Renal cortex interstitium (tissue), 11 donors: Measurements from ENCODE around the gene LCN9. TPM values are rescaled to one million over a fixed set of nuclear protein-coding genes. Genes with fewer than 3 reads are reported as not detected.
"Not testable (repeated sequence)": the region's sequence is repeated elsewhere in the genome, so short reads cannot be mapped to it uniquely, and the experiment has no call there.

Experiments
- DNase-seq, 11 donors: peaks; one replicate each; pipeline ENCODE4 v3.0.0-alpha.2; 2013; ENCODE audit warnings: low read depth in 9 of 11, low spot score in 4 of 11; ENCODE audit errors: extremely low read depth in 1 of 11
- polyA plus RNA-seq, 3 donors: library from polyadenylated mRNA; unstranded; fragments of 120-200 nt; gene quantifications; one replicate each; pipeline ENCODE4 v1.2.1, GENCODE V29; 2013; ENCODE audit not compliant: insufficient read length in 3 of 3

LCN9 gene
- polyA plus RNA-seq, 3 donors = not detected

- no peak for DNase-seq
Measured at GRCh38 chr9:135667463-135668001, 4.4 kb downstream of the LCN9 start.

- not testable (repeated sequence) for DNase-seq
Measured at GRCh38 chr9:135669018-135669417, 5.9 kb downstream of the LCN9 start.

GRCh38 chr9:135669616-135670285 is 6.6 kb downstream of the LCN9 start:
- DNase-seq = no peak

- no peak for DNase-seq
Measured at GRCh38 chr9:135670721-135671590, 7.8 kb downstream of the LCN9 start.

GRCh38 chr9:135671591-135672041 is 8.5 kb downstream of the LCN9 start:
- DNase-seq = no peak

GRCh38 chr9:135672786-135673185 is 9.7 kb downstream of the LCN9 start:
- DNase-seq = not testable (repeated sequence)

GRCh38 chr9:135673941-135674340 is 10.8 kb downstream of the LCN9 start:
- DNase-seq = no peak

GRCh38 chr9:135674977-135675376 is 11.9 kb downstream of the LCN9 start:
- no peak for DNase-seq

GRCh38 chr9:135676891-135677290 is 13.8 kb downstream of the LCN9 start:
- DNase-seq = no peak

- no peak for DNase-seq
Measured at GRCh38 chr9:135677641-135678168, 14.6 kb downstream of the LCN9 start.

GRCh38 chr9:135678236-135679017 is 15.3 kb downstream of the LCN9 start:
- no peak for DNase-seq

- no peak for DNase-seq
Measured at GRCh38 chr9:135680056-135680455, 16.9 kb downstream of the LCN9 start.

- no peak for DNase-seq
Measured at GRCh38 chr9:135681161-135681560, 18.1 kb downstream of the LCN9 start.

GRCh38 chr9:135683401-135684034 is 20.4 kb downstream of the LCN9 start:
- DNase-seq = no peak

- no peak for DNase-seq
Measured at GRCh38 chr9:135684691-135685090, 21.6 kb downstream of the LCN9 start.

- DNase-seq = no peak
Measured at GRCh38 chr9:135687216-135687615, 24.1 kb downstream of the LCN9 start.

- no peak for DNase-seq
Measured at GRCh38 chr9:135689011-135689410, 25.9 kb downstream of the LCN9 start.

- no peak for DNase-seq
Measured at GRCh38 chr9:135690836-135691570, 27.9 kb downstream of the LCN9 start.
